Effector memory CD4-positive, alpha-beta T cell (primary cell): Measurements from ENCODE around the gene PDE7B.

Experiments
- DNase-seq, 3 donors: peaks; one replicate each; pipeline ENCODE4 v3.0.0-alpha.2; 2020
- H3K27ac ChIP-seq: 2 replicates; pipeline ENCODE4 v1.7.0; 2013; ENCODE audit warnings: mild to moderate bottlenecking, low read length, moderate library complexity; ENCODE audit not compliant: insufficient read depth, poor library complexity, severe bottlenecking
- H3K27me3 ChIP-seq: replicated peaks from 2 replicates; pipeline ENCODE4 v1.7.0; 2013; ENCODE audit warnings: mild to moderate bottlenecking, low read length; ENCODE audit not compliant: insufficient read depth, control insufficient read depth, poor library complexity, severe bottlenecking
- H3K36me3 ChIP-seq: 2 replicates; pipeline ENCODE4 v1.7.0; 2013; ENCODE audit warnings: mild to moderate bottlenecking, low read length, moderate library complexity; ENCODE audit not compliant: control insufficient read depth, insufficient read depth
- H3K4me1 ChIP-seq: 2 replicates; pipeline ENCODE4 v1.7.0; 2013; ENCODE audit warnings: low read length, mild to moderate bottlenecking; ENCODE audit not compliant: control insufficient read depth, insufficient read depth, poor library complexity, severe bottlenecking
- H3K4me3 ChIP-seq: 2 replicates; pipeline ENCODE4 v1.7.0; 2013; ENCODE audit warnings: low read length, low read depth, mild to moderate bottlenecking; ENCODE audit not compliant: insufficient read depth, poor library complexity, severe bottlenecking
- H3K9me3 ChIP-seq: 2 replicates; pipeline ENCODE4 v1.7.0; 2013; ENCODE audit warnings: mild to moderate bottlenecking, low read length, moderate library complexity; ENCODE audit not compliant: control insufficient read depth

PDE7B gene

GRCh38 chr6:136012198-136012887, 160.8 kb downstream of the PDE7B start:
- DNase-seq, result no peak
- H3K4me1 ChIP-seq, result no peaks in the 10 kb centered on the region
- no peak overlapping the region for H3K4me3 ChIP-seq
- H3K27ac ChIP-seq, result no peak overlapping the region
- no peaks in the 10 kb centered on the region for H3K36me3 ChIP-seq
- no peaks in the 10 kb centered on the region for H3K27me3 ChIP-seq
- no peaks in the 10 kb centered on the region for H3K9me3 ChIP-seq

GRCh38 chr6:136012943-136013342, 161.4 kb downstream of the PDE7B start:
- no peaks in the 10 kb centered on the region for H3K4me1 ChIP-seq
- H3K27ac ChIP-seq, result no peak overlapping the region
- H3K27me3 ChIP-seq, result no peaks in the 10 kb centered on the region
- H3K9me3 ChIP-seq, result no peaks in the 10 kb centered on the region
- no peak overlapping the region for H3K4me3 ChIP-seq
- no peaks in the 10 kb centered on the region for H3K36me3 ChIP-seq
- DNase-seq, result no peak

GRCh38 chr6:136014454-136015437, 163.2 kb downstream of the PDE7B start:
- no peaks in the 10 kb centered on the region for H3K4me1 ChIP-seq
- DNase-seq, result no peak
- no peaks in the 10 kb centered on the region for H3K27me3 ChIP-seq
- no peak overlapping the region for H3K4me3 ChIP-seq
- no peaks in the 10 kb centered on the region for H3K36me3 ChIP-seq
- no peaks in the 10 kb centered on the region for H3K9me3 ChIP-seq
- H3K27ac ChIP-seq, result no peak overlapping the region

GRCh38 chr6:136015531-136015930, 164.0 kb downstream of the PDE7B start:
- Histone ChIP-seq H3K27me3 (no peaks in the 10 kb centered on the region), H3K36me3 (no peaks in the 10 kb centered on the region), H3K4me3 (no peak overlapping the region), H3K9me3 (no peaks in the 10 kb centered on the region), H3K4me1 (no peaks in the 10 kb centered on the region), H3K27ac (no peak overlapping the region)
- no peak for DNase-seq

- Histone ChIP-seq H3K4me1 (no peaks in the 10 kb centered on the region), H3K27ac (no peak overlapping the region), H3K36me3 (no peaks in the 10 kb centered on the region), H3K4me3 (no peak overlapping the region), H3K27me3 (no peaks in the 10 kb centered on the region), H3K9me3 (no peaks in the 10 kb centered on the region)
- DNase-seq, result no peak
Measured at GRCh38 chr6:136016228-136017225, 165.0 kb downstream of the PDE7B start.

GRCh38 chr6:136020691-136021090, 169.2 kb downstream of the PDE7B start:
- Histone ChIP-seq H3K4me3 (no peak overlapping the region), H3K27me3 (no peaks in the 10 kb centered on the region), H3K9me3 (no peaks in the 10 kb centered on the region), H3K4me1 (no peaks in the 10 kb centered on the region), H3K27ac (no peak overlapping the region), H3K36me3 (no peaks in the 10 kb centered on the region)
- DNase-seq, result no peak

GRCh38 chr6:136022224-136022874, 170.8 kb downstream of the PDE7B start:
- Histone ChIP-seq H3K4me3 (no peak overlapping the region), H3K4me1 (no peaks in the 10 kb centered on the region), H3K27ac (no peak overlapping the region), H3K9me3 (no peaks in the 10 kb centered on the region), H3K36me3 (no peaks in the 10 kb centered on the region), H3K27me3 (no peaks in the 10 kb centered on the region)
- no peak for DNase-seq

GRCh38 chr6:136024711-136025110, 173.2 kb downstream of the PDE7B start:
- H3K9me3 ChIP-seq, result no peaks in the 10 kb centered on the region
- H3K27ac ChIP-seq, result no peak overlapping the region
- no peaks in the 10 kb centered on the region for H3K4me1 ChIP-seq
- no peaks in the 10 kb centered on the region for H3K36me3 ChIP-seq
- no peak overlapping the region for H3K4me3 ChIP-seq
- no peak for DNase-seq
- no peaks in the 10 kb centered on the region for H3K27me3 ChIP-seq

GRCh38 chr6:136025736-136026135, 174.2 kb downstream of the PDE7B start:
- H3K36me3 ChIP-seq, result no peaks in the 10 kb centered on the region
- no peaks in the 10 kb centered on the region for H3K9me3 ChIP-seq
- no peak for DNase-seq
- no peak overlapping the region for H3K4me3 ChIP-seq
- no peaks in the 10 kb centered on the region for H3K4me1 ChIP-seq
- no peak overlapping the region for H3K27ac ChIP-seq
- no peaks in the 10 kb centered on the region for H3K27me3 ChIP-seq
